ENCODE results near the gene SERINC2. TPM values are rescaled to one million over a fixed set of nuclear protein-coding genes. Genes with fewer than 3 reads are reported as not detected.

Gene SERINC2
- total and polyA plus RNA-seq, 2 of the 8 experiments (the other 6 are each of a cell fraction or from before 2014, with no cell fraction given) = 31.4 to 60.0 TPM

DNA sequence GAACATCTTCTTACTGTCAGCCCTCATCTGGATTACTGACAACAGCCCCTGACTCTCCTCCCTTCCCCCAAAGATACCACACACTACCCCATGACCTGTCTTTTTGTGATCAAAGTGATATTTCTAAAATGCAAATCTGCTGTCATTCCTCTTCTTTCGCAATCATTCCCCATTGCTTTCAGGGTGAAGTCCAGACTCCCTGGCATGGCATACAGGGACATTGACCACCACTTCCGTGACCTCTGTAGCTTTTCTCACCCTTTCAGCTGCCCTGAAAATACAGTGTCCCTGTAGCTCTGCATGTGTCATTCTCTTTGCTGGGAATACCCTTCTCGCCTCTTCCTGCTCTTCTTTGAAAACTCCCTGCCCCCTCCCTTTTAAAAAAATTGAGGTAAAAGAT lies 4.1 kb downstream of the SERINC2 start:
- Histone ChIP-seq H2BK5ac (ENCODE audit: low read depth, low read length) (no peak overlapping the region), H3K9me3 (ENCODE audit: insufficient read depth in 2 of 2, low read depth in 1 of 2, low read length in 1 of 2) (no peaks in the 10 kb centered on the region), H2AK5ac (ENCODE audit: low read depth, low read length) (no peak overlapping the region), H2BK15ac (ENCODE audit: low read length) (no peak overlapping the region), H3K79me2 (ENCODE audit: control insufficient read depth in 1 of 2, insufficient read depth in 2 of 2, low read length in 2 of 2) (peaks cover 0 to 9% of the 10 kb centered on the region in 2 experiments; a peak in 1 of 4 replicates), H3K18ac (ENCODE audit: extremely low read depth, low read length) (no peak overlapping the region), H4K20me1 (replicated peaks in 1 of 2; ENCODE audit: control insufficient read depth in 1 of 2, insufficient read depth in 2 of 2, low read length in 2 of 2) (peaks cover 3 to 5% of the 10 kb centered on the region in 2 experiments), H2BK12ac (ENCODE audit: low read depth, low read length) (no peak overlapping the region), H3K27ac (ENCODE audit: low read depth, low read length) (no peak overlapping the region), H3K4me3 (ENCODE audit: extremely low read depth in 1 of 4, insufficient read depth in 2 of 4, low read depth in 3 of 4, low read length in 4 of 4) (no peak overlapping the region), H3K4me2 (ENCODE audit: insufficient read depth in 1 of 2, low read depth in 2 of 2, low read length in 2 of 2) (no peak overlapping the region), H4K91ac (replicated peaks; ENCODE audit: insufficient read length, low read length) (no peak overlapping the region), H3K56ac (replicated peaks; ENCODE audit: insufficient read length, low read depth, low read length) (no peak overlapping the region), H2BK20ac (ENCODE audit: low read length) (no peak overlapping the region), H3K23ac (ENCODE audit: insufficient read length) (no peak overlapping the region), H3K4me1 (replicated peaks in 1 of 4; ENCODE audit: control insufficient read depth in 3 of 4, insufficient read depth in 4 of 4, low read length in 3 of 4) (peaks cover 12 to 29% (median 14%) of the 10 kb centered on the region in 4 experiments), H3K4ac (replicated peaks; ENCODE audit: insufficient read length, low read depth, low read length) (no peak overlapping the region), H4K5ac (ENCODE audit: insufficient read length, low read depth, low read length) (no peak overlapping the region), H3K36me3 (ENCODE audit: control insufficient read depth in 2 of 4, insufficient read depth in 4 of 4, low read length in 3 of 4) (no peaks in the 10 kb centered on the region), H3K14ac (ENCODE audit: insufficient read length) (no peak overlapping the region), H2BK120ac (replicated peaks; ENCODE audit: low read depth, low read length) (no peak overlapping the region), H2AFZ (ENCODE audit: low read length) (no peak overlapping the region), H4K8ac (ENCODE audit: extremely low read depth, insufficient read depth, low read length) (no peak overlapping the region), H3K23me2 (ENCODE audit: low read depth, low read length) (peaks cover 11% of the 10 kb centered on the region), H3K27me3 (replicated peaks in 1 of 4; ENCODE audit: control insufficient read depth in 3 of 4, extremely low read depth in 1 of 4, insufficient read depth in 3 of 4, low read length in 3 of 4) (peaks cover 0 to under 1% (median 0%) of the 10 kb centered on the region in 4 experiments; a peak in 3 of 7 replicates), H3K79me1 (ENCODE audit: low read depth, low read length) (0 out of 2 replicates have a peak, but pooled peaks cover 2% of the 10 kb centered on the region), H3K9ac (replicated peaks in 1 of 4; ENCODE audit: extremely low read depth in 1 of 4, low read depth in 3 of 4, low read length in 3 of 4) (0 out of 7 replicates have a peak overlapping the region, but pooled peaks of 1 of the 4 experiments have one; percentile 13)
- 89% methylated on average over 3 of the region's 3 CpGs; no CpG with 5 or more reads in 1 of the 2 experiments for WGBS, 2 experiments (ENCODE audit: extremely low coverage in 1 of 2, insufficient coverage in 1 of 2, insufficient read length in 1 of 2, insufficient replicate concordance in 2 of 2, low coverage in 1 of 2, low lambda C conversion rate in 2 of 2, missing lambda C conversion rate in 1 of 2)
- ChIA-PET POLR2A (ENCODE audit: partially characterized antibody) (interaction anchor here (1.3 to 1.9 kb wide), 2 partner anchors 10 to 11 kb away, joined by 3 to 5 read pairs; no protein-coding TSS in a partner anchor), CTCF (ENCODE audit: partially characterized antibody) (interaction anchor here (0.7 to 19.2 kb wide), 4 partner anchors 8 to 409 kb away, joined by 3 to 415 read pairs (median 3); no protein-coding TSS in a partner anchor)
- TF ChIP-seq JUN (IDR thresholded peaks at IDR 0.05; ENCODE audit: low read depth, low read length) (no peak), SAP30 (IDR thresholded peaks at IDR 0.05; ENCODE audit: insufficient read depth, insufficient replicate concordance, low read length) (no peak), CEBPB (IDR thresholded peaks at IDR 0.05; ENCODE audit: low read depth, low read length) (peak; percentile 81)
- DNase-seq (ENCODE audit: low read depth in 1 of 2, low spot score in 2 of 2) (no peak), FAIRE-seq (no peak)
